Cardiac muscle cell (in vitro differentiated cells and primary cell): ENCODE data around the gene HIP1R. TPM values are rescaled to one million over a fixed set of nuclear protein-coding genes. Genes with fewer than 3 reads are reported as not detected.

Experiments
- DNase-seq, 2 donors: peaks; one replicate each; pipeline versions ENCODE4 v3.0.0 to v3.0.0-alpha.2; 2010 to 2017; ENCODE audit warnings: low read depth in 1 of 2, low spot score in 1 of 2
- H3K27ac ChIP-seq: fragments of 200-600 bp; sonication (generic); 2 replicates; pipeline ENCODE4 v1.5.1; 2016
- H3K27me3 ChIP-seq: fragments of 200-600 bp; sonication (generic); 2 replicates; pipeline ENCODE4 v1.6.0; 2016; ENCODE audit warnings: control low read depth
- H3K36me3 ChIP-seq: fragments of 200-600 bp; sonication (generic); 2 replicates; pipeline ENCODE4 v1.5.1; 2016; ENCODE audit warnings: control low read depth
- H3K4me1 ChIP-seq: fragments of 200-600 bp; sonication (generic); 2 replicates; pipeline ENCODE4 v1.8.1; 2017; ENCODE audit warnings: low read depth, mild to moderate bottlenecking, mixed run types
- H3K4me3 ChIP-seq: fragments of 200-600 bp; sonication (generic); 2 replicates; pipeline ENCODE4 v1.5.1; 2016; ENCODE audit warnings: mild to moderate bottlenecking
- H3K9me3 ChIP-seq: fragments of 200-600 bp; sonication (generic); 2 replicates; pipeline ENCODE4 v1.5.1; 2017; ENCODE audit warnings: low read depth, mild to moderate bottlenecking, control low read depth
- polyA plus RNA-seq: library from polyadenylated mRNA; unstranded; fragments of >200 nt; fragmentation: Nextera tagmentation; extraction: Ambion mirVana; gene quantifications from 2 replicates; pipeline ENCODE4 v1.2.1, GENCODE V29; 2016
- total RNA-seq: library from RNA; depleted of rRNA; stranded (reverse); fragments of >200 nt; gene quantifications from 2 replicates; pipeline ENCODE4 v1.2.3, GENCODE V29; 2016
- TF ChIP-seq, protein P1 (sequence below): IDR thresholded peaks from 2 replicates; pipeline ENCODE4 v1.5.1; 2012; ENCODE audit warnings: low read depth, mild to moderate bottlenecking, low read length

The HIP1R gene
- total and polyA plus RNA-seq, 2 experiments from 2014 or later: 18.3 to 38.4 TPM

DNA sequence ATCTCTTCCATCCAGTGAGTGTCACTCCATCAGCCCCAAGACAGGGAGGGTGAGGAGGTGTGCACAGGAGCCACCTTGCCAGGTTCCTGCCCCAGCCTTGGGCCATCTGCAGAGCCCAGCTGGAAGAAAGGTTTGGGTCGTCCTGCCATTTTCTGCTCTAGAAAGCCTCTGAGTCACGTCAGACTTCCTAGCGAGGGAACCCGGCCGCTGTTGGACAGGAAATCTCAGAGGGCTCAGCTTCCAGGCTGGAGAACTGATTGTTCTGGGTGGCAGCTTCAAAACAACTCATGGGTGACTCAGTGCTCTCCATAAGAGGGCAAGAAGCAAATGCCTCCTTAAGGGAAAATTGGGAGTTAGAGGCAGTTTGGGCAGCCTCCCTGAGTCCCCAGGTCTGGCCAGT is 16.6 kb downstream of the HIP1R start:
- H3K4me1 ChIP-seq: peaks cover 11% of the 10 kb centered on the region
- H3K27me3 ChIP-seq: no peaks in the 10 kb centered on the region
- TF ChIP-seq, protein P1, sequence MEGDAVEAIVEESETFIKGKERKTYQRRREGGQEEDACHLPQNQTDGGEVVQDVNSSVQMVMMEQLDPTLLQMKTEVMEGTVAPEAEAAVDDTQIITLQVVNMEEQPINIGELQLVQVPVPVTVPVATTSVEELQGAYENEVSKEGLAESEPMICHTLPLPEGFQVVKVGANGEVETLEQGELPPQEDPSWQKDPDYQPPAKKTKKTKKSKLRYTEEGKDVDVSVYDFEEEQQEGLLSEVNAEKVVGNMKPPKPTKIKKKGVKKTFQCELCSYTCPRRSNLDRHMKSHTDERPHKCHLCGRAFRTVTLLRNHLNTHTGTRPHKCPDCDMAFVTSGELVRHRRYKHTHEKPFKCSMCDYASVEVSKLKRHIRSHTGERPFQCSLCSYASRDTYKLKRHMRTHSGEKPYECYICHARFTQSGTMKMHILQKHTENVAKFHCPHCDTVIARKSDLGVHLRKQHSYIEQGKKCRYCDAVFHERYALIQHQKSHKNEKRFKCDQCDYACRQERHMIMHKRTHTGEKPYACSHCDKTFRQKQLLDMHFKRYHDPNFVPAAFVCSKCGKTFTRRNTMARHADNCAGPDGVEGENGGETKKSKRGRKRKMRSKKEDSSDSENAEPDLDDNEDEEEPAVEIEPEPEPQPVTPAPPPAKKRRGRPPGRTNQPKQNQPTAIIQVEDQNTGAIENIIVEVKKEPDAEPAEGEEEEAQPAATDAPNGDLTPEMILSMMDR: no peak
- H3K4me3 ChIP-seq: no peak overlapping the region
- DNase-seq: peak in 1 of 2 donors; percentile 85
- no peak overlapping the region for H3K27ac ChIP-seq
- H3K36me3 ChIP-seq: no peaks in the 10 kb centered on the region
- no peaks in the 10 kb centered on the region for H3K9me3 ChIP-seq

DNA sequence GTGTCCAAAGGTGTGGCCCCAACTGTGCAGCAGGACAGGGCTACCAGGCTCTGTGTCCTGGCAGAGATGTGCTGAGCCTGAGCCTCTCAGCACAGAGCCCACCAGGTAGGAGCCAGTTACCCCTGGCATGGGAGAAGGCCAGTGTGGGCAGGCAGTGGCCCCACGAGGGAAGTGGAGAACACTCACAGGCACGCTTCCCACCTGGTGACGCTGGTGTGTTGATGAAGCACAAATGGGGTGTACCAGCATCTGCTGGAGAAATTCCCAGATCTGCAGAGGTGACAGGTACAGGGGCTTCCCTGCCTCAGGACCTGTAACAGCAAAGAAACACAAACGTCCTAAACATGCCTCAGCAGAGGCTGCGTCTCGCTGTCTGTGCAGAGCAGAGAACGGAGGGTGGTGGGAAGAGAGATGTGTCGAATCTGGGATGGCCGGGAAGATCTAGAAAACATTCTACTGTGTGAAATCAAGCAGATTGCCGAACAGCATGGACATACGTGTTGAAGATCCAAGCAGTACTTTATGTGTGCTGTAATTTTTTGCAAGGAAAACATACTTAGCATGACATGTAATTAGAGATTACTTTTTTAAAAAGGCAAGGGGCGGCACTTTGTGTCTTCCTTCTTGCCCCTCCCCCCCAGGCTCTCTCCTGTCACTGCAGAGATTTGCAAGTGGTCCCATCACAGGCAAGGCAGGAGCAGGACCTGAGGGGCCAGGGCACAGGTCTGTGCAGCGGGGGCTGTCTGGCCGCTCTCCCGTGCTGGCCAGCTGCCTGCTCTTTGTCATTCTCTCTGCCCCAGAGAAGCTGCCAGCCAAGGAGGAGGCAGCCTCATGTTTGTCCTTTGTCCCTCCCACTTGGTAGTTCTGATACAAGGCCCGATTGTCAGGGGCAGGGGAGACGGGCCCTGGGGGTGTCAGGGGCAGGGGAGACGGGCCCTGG is 17.3 kb downstream of the HIP1R start:
- Histone ChIP-seq H3K9me3 (no peaks in the 10 kb centered on the region), H3K4me1 (peaks cover 11% of the 10 kb centered on the region), H3K4me3 (no peak overlapping the region), H3K36me3 (no peaks in the 10 kb centered on the region), H3K27ac (no peak overlapping the region), H3K27me3 (no peaks in the 10 kb centered on the region)
- DNase-seq: peak in 1 of 2 donors; percentile 65
- TF ChIP-seq, protein P1: no peak

DNA sequence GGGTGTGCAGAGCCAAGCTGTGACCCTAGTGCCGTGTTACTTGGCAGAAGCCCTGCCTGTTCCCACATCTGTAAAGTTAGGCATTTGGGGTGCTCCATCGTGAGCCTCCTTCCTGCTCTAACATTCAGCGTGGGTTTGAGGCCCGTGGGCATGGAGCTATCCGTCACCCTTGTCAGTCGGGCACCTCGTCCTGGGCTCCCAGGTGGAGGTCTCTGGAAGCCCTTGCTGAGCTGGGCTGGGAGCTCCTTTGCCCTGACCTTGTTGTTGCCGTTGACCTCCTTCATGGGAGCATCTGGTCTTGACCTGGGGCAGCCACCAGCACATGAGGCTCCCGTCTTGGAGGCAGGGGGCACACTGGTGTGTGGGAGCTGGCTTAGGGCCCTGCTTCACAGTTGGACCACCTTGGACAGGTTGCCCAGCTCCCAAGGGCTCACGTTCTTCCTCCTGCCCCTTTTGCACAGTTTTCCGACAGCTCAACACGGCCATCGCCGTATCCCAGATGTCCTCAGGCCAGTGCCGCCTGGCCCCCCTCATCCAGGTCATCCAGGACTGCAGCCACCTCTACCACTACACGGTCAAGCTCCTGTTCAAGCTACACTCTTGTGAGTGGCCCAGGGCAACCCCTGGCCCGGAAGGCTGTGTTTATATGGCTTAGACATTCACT is 18.5 kb downstream of the HIP1R start:
- TF ChIP-seq, protein P1: no peak
- Histone ChIP-seq H3K27ac (no peak overlapping the region), H3K9me3 (no peaks in the 10 kb centered on the region), H3K4me3 (no peak overlapping the region), H3K27me3 (no peaks in the 10 kb centered on the region), H3K4me1 (peaks cover 11% of the 10 kb centered on the region), H3K36me3 (no peaks in the 10 kb centered on the region)
- DNase-seq: no peak

DNA sequence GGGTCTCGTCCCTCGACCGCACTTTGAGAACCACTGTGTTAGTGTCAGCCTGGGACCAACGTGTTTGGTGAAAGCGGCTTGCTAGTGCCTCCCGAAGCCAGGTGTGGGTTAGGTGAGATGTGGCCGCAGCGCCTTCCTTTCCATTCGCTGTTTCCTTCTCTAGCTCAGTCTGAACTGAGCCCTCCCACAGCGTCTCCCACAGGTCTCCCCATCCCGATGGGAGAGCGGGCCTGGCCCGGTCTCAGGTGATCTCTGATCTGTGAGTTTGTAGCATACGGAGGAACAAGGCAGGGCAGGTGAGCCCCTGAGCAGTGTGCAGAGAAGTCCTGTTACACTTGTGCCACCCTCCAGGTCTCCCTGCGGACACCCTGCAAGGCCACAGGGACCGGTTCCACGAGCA is 19.3 kb downstream of the HIP1R start:
- Histone ChIP-seq H3K27ac (no peak overlapping the region), H3K36me3 (no peaks in the 10 kb centered on the region), H3K4me3 (no peak overlapping the region), H3K9me3 (no peaks in the 10 kb centered on the region), H3K27me3 (no peaks in the 10 kb centered on the region), H3K4me1 (peaks cover 11% of the 10 kb centered on the region)
- TF ChIP-seq, protein P1: no peak
- DNase-seq: no peak

DNA sequence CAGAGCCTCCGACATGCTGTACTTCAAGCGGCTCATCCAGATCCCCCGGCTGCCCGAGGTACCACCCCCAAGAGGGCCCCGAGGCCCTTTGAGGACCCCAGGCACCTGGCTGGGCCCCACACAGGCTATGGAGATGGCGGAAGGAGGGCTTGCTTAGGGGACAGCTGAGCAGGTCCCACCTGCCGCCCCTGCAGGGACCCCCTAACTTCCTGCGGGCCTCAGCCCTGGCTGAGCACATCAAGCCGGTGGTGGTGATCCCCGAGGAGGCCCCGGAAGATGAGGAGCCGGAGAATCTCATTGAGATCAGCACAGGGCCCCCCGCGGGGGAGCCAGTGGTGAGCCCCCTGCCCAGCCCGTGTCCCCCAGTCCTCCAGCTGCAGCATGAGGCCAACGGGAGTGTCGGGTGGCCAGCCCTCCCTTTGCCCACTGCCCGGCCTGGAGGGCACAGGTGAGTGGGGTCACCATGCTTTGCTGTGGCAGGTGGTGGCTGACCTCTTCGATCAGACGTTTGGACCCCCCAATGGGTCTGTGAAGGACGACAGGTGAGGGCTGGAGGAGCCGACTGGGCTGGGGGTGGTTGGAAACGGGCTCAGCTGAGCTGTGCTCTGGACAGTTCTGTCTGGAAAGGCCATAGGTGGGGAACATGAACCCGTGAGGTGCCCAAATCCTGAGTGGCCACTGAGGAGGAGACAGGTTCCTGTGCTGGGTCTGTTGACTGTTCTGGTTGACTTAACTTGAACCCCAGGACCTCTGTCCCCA is 20.0 kb downstream of the HIP1R start:
- H3K27ac ChIP-seq: no peak overlapping the region
- DNase-seq: no peak
- H3K4me3 ChIP-seq: no peak overlapping the region

More for the DNA sequence above, 20.0 kb downstream of the HIP1R start:
- TF ChIP-seq, protein P1: no peak
- Histone ChIP-seq H3K27me3 (no peaks in the 10 kb centered on the region), H3K4me1 (peaks cover 11% of the 10 kb centered on the region), H3K9me3 (no peaks in the 10 kb centered on the region), H3K36me3 (no peaks in the 10 kb centered on the region)
